IPS-NIHi7 (cell line): ENCODE results near the gene TMEM183A.
A peak's percentile ranks its signal among the peaks of the same experiment; 100 is the strongest.

Source experiments
- DNase-seq: peaks from one replicate; pipeline ENCODE4 v3.0.0; 2012; ENCODE audit warnings: mixed read lengths; ENCODE audit errors: extremely low spot score

Gene TMEM183A

GRCh38 chr1:203046984-203047630 is 39.9 kb downstream of the TMEM183A start:
- DNase-seq: no peak

- no peak for DNase-seq
Measured at GRCh38 chr1:203048086-203048485, 40.9 kb downstream of the TMEM183A start.

GRCh38 chr1:203048555-203049051 is 41.4 kb downstream of the TMEM183A start:
- DNase-seq: peak; percentile 92

GRCh38 chr1:203049077-203049476 is 41.9 kb downstream of the TMEM183A start:
- no peak for DNase-seq

GRCh38 chr1:203049576-203050180 is 42.5 kb downstream of the TMEM183A start:
- DNase-seq: no peak

- no peak for DNase-seq
Measured at GRCh38 chr1:203050826-203051225, 43.7 kb downstream of the TMEM183A start.

- DNase-seq: no peak
Measured at GRCh38 chr1:203051841-203052324, 44.7 kb downstream of the TMEM183A start.

GRCh38 chr1:203052601-203053000 is 45.4 kb downstream of the TMEM183A start:
- DNase-seq: no peak

- no peak for DNase-seq
Measured at GRCh38 chr1:203054184-203054583, 47.0 kb downstream of the TMEM183A start.

GRCh38 chr1:203054642-203055041 is 47.5 kb downstream of the TMEM183A start:
- no peak for DNase-seq

- peak; percentile 74 for DNase-seq
Measured at GRCh38 chr1:203055161-203055799, 48.1 kb downstream of the TMEM183A start.

- DNase-seq: no peak
Measured at GRCh38 chr1:203056012-203056411, 48.8 kb downstream of the TMEM183A start.

GRCh38 chr1:203056516-203056915 is 49.3 kb downstream of the TMEM183A start:
- DNase-seq: no peak

GRCh38 chr1:203057911-203058675 is 50.9 kb downstream of the TMEM183A start:
- DNase-seq: no peak

- no peak for DNase-seq
Measured at GRCh38 chr1:203058676-203058935, 51.4 kb downstream of the TMEM183A start.

GRCh38 chr1:203059485-203059884 is 52.3 kb downstream of the TMEM183A start:
- no peak for DNase-seq

- no peak for DNase-seq
Measured at GRCh38 chr1:203060115-203060514, 52.9 kb downstream of the TMEM183A start.

- no peak for DNase-seq
Measured at GRCh38 chr1:203063287-203063686, 56.1 kb downstream of the TMEM183A start.

GRCh38 chr1:203065191-203065590 is 58.0 kb downstream of the TMEM183A start:
- no peak for DNase-seq

GRCh38 chr1:203065986-203066385 is 58.8 kb downstream of the TMEM183A start:
- DNase-seq: no peak

- no peak for DNase-seq
Measured at GRCh38 chr1:203066965-203067364, 59.8 kb downstream of the TMEM183A start.

GRCh38 chr1:203069030-203069747 is 62.0 kb downstream of the TMEM183A start:
- DNase-seq: no peak
